PC-9 (cell line): ENCODE data around the gene SLC35F5.

Experiments used
- EZH2 ChIP-seq: fragments of 200-600 bp; sonication (generic); IDR thresholded peaks from 2 replicates; pipeline ENCODE4 v1.8.0; 2017; ENCODE audit warnings: antibody characterized with exemption, low read depth
- TF ChIP-seq, protein P1 (sequence below): fragments of 200-600 bp; sonication (generic); conservative IDR thresholded peaks from 2 replicates; pipeline ENCODE4 v1.6.1; 2017; ENCODE audit warnings: mixed run types, antibody characterized with exemption, mild to moderate bottlenecking, moderate library complexity

- TF ChIP-seq, protein P1, sequence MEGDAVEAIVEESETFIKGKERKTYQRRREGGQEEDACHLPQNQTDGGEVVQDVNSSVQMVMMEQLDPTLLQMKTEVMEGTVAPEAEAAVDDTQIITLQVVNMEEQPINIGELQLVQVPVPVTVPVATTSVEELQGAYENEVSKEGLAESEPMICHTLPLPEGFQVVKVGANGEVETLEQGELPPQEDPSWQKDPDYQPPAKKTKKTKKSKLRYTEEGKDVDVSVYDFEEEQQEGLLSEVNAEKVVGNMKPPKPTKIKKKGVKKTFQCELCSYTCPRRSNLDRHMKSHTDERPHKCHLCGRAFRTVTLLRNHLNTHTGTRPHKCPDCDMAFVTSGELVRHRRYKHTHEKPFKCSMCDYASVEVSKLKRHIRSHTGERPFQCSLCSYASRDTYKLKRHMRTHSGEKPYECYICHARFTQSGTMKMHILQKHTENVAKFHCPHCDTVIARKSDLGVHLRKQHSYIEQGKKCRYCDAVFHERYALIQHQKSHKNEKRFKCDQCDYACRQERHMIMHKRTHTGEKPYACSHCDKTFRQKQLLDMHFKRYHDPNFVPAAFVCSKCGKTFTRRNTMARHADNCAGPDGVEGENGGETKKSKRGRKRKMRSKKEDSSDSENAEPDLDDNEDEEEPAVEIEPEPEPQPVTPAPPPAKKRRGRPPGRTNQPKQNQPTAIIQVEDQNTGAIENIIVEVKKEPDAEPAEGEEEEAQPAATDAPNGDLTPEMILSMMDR = no peak
- TF ChIP-seq EZH2 = no peak
These were observed 71.0 kb downstream of the SLC35F5 start for GRCh38 chr2:113685471-113685870.
